Natural killer cell (primary cell): ENCODE data around the gene ARHGEF4. TPM values are rescaled to one million over a fixed set of nuclear protein-coding genes. Genes with fewer than 3 reads are reported as not detected.

Experiments used
- ATAC-seq, 3 donors: fragments of 150-1000 bp in 2 of 3; fragments of 200-7000 bp in 1 of 3; cut with Tn5 transposase; 1 replicate in 1 of 3; 2 replicates in 2 of 3; pipeline ENCODE4 v1.10.0; 2021; ENCODE audit warnings: mild to moderate bottlenecking in 2 of 3, moderate library complexity in 2 of 3
- DNase-seq, 2 donors: peaks; one replicate each; pipeline versions ENCODE4 v3.0.0 to v3.0.0-alpha.2; 2013 to 2021; ENCODE audit warnings: mixed read lengths in 1 of 2
- H3K27ac ChIP-seq: one replicate; pipeline ENCODE4 v1.5.1; 2013; ENCODE audit warnings: mild to moderate bottlenecking, low read length
- H3K27me3 ChIP-seq: one replicate; pipeline ENCODE4 v1.6.1; 2013; ENCODE audit warnings: low read length; ENCODE audit not compliant: control insufficient read depth, insufficient read depth
- H3K36me3 ChIP-seq: one replicate; pipeline ENCODE4 v1.6.1; 2013; ENCODE audit warnings: low read length; ENCODE audit not compliant: control insufficient read depth, insufficient read depth
- H3K4me1 ChIP-seq: one replicate; pipeline ENCODE4 v1.6.1; 2013; ENCODE audit warnings: low read length; ENCODE audit not compliant: control insufficient read depth, insufficient read depth
- H3K4me3 ChIP-seq: one replicate; pipeline ENCODE4 v1.5.1; 2013; ENCODE audit warnings: low read length
- H3K9me3 ChIP-seq: one replicate; pipeline ENCODE4 v1.6.1; 2013; ENCODE audit warnings: low read length; ENCODE audit not compliant: control insufficient read depth, insufficient read depth
- H3K27ac Mint-ChIP-seq, 2 donors: one replicate each; pipeline ENCODE4 v1.8.0; 2022; ENCODE audit warnings: mild to moderate bottlenecking in 2 of 2, mixed read lengths in 2 of 2, moderate library complexity in 1 of 2
- H3K27me3 Mint-ChIP-seq, 2 donors: one replicate each; pipeline ENCODE4 v1.8.0; 2022; ENCODE audit warnings: low read depth in 2 of 2, mixed read lengths in 2 of 2
- H3K36me3 Mint-ChIP-seq: one replicate; pipeline ENCODE4 v1.8.0; 2022; ENCODE audit warnings: mixed read lengths
- H3K4me1 Mint-ChIP-seq, 2 donors: one replicate each; pipeline ENCODE4 v1.8.0; 2022; ENCODE audit warnings: mixed read lengths in 2 of 2
- H3K4me3 Mint-ChIP-seq: one replicate; pipeline ENCODE4 v1.8.0; 2022; ENCODE audit warnings: mild to moderate bottlenecking, moderate library complexity, mixed read lengths
- H3K9me3 Mint-ChIP-seq, 2 donors: one replicate each; pipeline ENCODE4 v1.8.0; 2022; ENCODE audit warnings: mixed read lengths in 2 of 2
- WGBS: methylation state at CpG from one replicate; pipeline ENCODE4 v1.1.7; 2013; ENCODE audit warnings: missing lambda C conversion rate; ENCODE audit not compliant: insufficient coverage; 5-methylcytosine and 5-hydroxymethylcytosine counted together
- intact Hi-C: fragments of 100-400 bp; cut with micrococcal nuclease; formaldehyde crosslinking; loops from one replicate; pipeline ENCODE4 v1.14.2; 2022
- total RNA-seq, 4 donors: library from RNA; stranded (reverse); fragments of 120-200 nt in 1 of 4; gene quantifications; one replicate each; pipeline versions ENCODE4 v1.2.3 to v1.2.4, GENCODE V29; 2013 to 2022
- TF ChIP-seq, protein P1 (sequence below): fragments of 200-600 bp; IDR thresholded peaks from one replicate; pipeline ENCODE4 v1.8.0; 2022; ENCODE audit warnings: antibody characterized with exemption

Gene ARHGEF4
- total RNA-seq, 3 donors from 2014 or later (not counting 1 experiment from before 2014, with no cell fraction given): 0.11 TPM; not detected in 2

DNA sequence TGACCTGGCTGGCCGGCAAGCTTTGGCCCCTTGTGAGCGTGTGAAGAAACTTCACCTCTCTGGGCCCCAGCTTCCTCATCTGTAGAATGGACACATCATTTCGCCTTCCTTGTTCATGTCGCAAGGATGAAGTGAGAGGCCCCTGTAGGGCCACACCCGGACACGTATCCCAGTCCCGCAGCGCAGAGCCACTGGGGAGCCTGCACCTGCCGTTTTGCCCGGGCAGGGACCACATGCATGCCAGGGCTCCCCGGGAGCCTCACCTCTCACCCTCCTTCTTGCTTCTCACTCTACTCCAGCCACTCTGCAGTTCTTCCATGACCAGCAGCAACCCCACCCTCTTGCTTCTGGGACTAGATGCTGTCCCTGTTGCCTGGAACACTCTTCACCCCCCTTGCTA, 179.1 kb downstream of the ARHGEF4 start:
- TF ChIP-seq, protein P1, sequence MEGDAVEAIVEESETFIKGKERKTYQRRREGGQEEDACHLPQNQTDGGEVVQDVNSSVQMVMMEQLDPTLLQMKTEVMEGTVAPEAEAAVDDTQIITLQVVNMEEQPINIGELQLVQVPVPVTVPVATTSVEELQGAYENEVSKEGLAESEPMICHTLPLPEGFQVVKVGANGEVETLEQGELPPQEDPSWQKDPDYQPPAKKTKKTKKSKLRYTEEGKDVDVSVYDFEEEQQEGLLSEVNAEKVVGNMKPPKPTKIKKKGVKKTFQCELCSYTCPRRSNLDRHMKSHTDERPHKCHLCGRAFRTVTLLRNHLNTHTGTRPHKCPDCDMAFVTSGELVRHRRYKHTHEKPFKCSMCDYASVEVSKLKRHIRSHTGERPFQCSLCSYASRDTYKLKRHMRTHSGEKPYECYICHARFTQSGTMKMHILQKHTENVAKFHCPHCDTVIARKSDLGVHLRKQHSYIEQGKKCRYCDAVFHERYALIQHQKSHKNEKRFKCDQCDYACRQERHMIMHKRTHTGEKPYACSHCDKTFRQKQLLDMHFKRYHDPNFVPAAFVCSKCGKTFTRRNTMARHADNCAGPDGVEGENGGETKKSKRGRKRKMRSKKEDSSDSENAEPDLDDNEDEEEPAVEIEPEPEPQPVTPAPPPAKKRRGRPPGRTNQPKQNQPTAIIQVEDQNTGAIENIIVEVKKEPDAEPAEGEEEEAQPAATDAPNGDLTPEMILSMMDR: no peak
- Histone ChIP-seq H3K4me3 (no peak overlapping the region), H3K36me3 (no peaks in the 10 kb centered on the region), H3K27ac (no peak overlapping the region), H3K9me3 (no peaks in the 10 kb centered on the region), H3K27me3 (no peaks in the 10 kb centered on the region), H3K4me1 (peaks cover 2% of the 10 kb centered on the region)
- H3K9me3 Mint-ChIP-seq: no peaks in the 10 kb centered on the region
- H3K4me3 Mint-ChIP-seq: no peak overlapping the region
- intact Hi-C loops: no loop called here
- H3K4me1 Mint-ChIP-seq: peaks cover 9 to 12% of the 10 kb centered on the region in 2 donors
- no peaks in the 10 kb centered on the region for H3K36me3 Mint-ChIP-seq
- ATAC-seq (no peak), DNase-seq (no peak)
- H3K27me3 Mint-ChIP-seq: peaks cover 10 to 34% of the 10 kb centered on the region in 2 donors
- 94% methylated on average over 11 of the region's 11 CpGs for WGBS
- no peak overlapping the region for H3K27ac Mint-ChIP-seq

DNA sequence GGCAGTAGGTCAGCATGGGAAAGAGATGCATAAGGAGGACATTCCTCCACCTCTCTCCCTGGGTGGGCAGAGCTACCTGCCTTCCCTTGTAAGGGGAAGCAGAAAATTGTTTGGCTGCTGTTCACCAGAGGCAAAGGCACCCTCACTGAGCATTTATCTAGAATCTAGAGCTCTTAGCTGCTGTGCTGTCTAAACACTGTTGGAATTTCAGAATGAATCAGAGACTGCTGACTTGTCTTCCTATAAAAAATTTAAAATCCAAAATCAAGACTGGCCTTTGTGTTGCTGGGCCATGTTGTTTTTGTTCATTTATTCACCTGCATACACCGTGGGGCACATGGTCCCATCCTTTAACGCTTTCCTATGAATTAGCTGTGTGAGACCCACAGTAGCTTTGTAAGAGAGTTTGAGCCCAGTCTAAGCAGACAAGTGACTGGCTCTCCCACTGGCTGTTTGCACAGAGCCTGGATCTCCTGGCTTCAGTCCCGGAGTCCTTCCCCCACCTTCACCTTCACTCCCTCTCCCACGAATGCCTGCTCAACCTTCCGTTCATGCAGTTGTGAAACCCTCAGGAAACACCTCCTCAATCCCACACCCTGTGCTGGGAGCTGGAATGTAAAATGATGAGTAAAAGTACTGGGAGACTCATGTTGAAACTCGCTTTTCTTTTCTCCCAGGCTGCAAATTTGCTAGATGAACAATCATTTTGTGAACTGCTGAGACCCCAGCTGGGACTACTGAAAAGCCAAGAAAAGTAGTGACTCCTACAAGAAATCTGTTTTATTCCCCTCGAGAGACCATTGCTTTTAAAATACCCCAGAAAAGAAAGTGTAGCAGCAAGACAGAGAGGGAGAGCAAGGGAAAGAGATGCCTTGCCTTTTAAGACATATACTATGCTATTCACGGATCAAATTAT, 180.4 kb downstream of the ARHGEF4 start:
- no peak overlapping the region for H3K4me3 ChIP-seq
- TF ChIP-seq, protein P1: no peak
- ATAC-seq (peak in 1 of 3 donors; percentile 14), DNase-seq (no peak)
- H3K4me1 ChIP-seq: no peaks in the 10 kb centered on the region
- H3K9me3 ChIP-seq: no peaks in the 10 kb centered on the region
- H3K27me3 ChIP-seq: peaks cover 4% of the 10 kb centered on the region
- intact Hi-C loops: no loop called here
- peaks cover 8 to 31% of the 10 kb centered on the region in 2 donors for H3K27me3 Mint-ChIP-seq
- 70% methylated on average over 7 of the region's 8 CpGs for WGBS
- no peaks in the 10 kb centered on the region for H3K36me3 Mint-ChIP-seq
- H3K27ac ChIP-seq: no peak overlapping the region
- no peaks in the 10 kb centered on the region for H3K36me3 ChIP-seq
- no peak overlapping the region for H3K27ac Mint-ChIP-seq
- no peaks in the 10 kb centered on the region for H3K9me3 Mint-ChIP-seq
- no peaks in the 10 kb centered on the region for H3K4me1 Mint-ChIP-seq
- no peak overlapping the region for H3K4me3 Mint-ChIP-seq

GRCh38 chr2:131022731-131023130, 186.0 kb downstream of the ARHGEF4 start:
- 100% methylated on average over 1 of the region's 1 CpG for WGBS

More at GRCh38 chr2:131022731-131023130, 186.0 kb downstream of the ARHGEF4 start:
- Mint-ChIP-seq H3K4me1 (no peaks in the 10 kb centered on the region), H3K27me3 (peaks cover 18 to 49% of the 10 kb centered on the region in 2 donors), H3K9me3 (no peaks in the 10 kb centered on the region), H3K4me3 (no peak overlapping the region), H3K27ac (no peak overlapping the region), H3K36me3 (no peaks in the 10 kb centered on the region)
- no peaks in the 10 kb centered on the region for H3K4me1 ChIP-seq
- no peak for ATAC-seq
- peaks cover 2% of the 10 kb centered on the region for H3K9me3 ChIP-seq
- H3K27ac ChIP-seq: no peak overlapping the region
- H3K36me3 ChIP-seq: no peaks in the 10 kb centered on the region
- H3K27me3 ChIP-seq: peaks cover 4% of the 10 kb centered on the region
- no peak for DNase-seq
- TF ChIP-seq, protein P1: no peak
- intact Hi-C loops: no loop called here
- no peak overlapping the region for H3K4me3 ChIP-seq
